AG20443 (cell line): ENCODE data around the gene ABTB2.
A peak's percentile ranks its signal among the peaks of the same experiment; 100 is the strongest.
"Not testable (repeated sequence)": the region's sequence is repeated elsewhere in the genome, so short reads cannot be mapped to it uniquely, and the experiment has no call there.

Source experiments
- DNase-seq: peaks from one replicate; pipeline ENCODE4 v3.0.0; 2012; ENCODE audit warnings: low spot score, mixed read lengths

ABTB2 gene

GRCh38 chr11:34357701-34358257, at the start of gene ABTB2:
Gene ABTB2, minus strand, starts transcription at chr11:34358010.
- peak; percentile 97 for DNase-seq

DNA sequence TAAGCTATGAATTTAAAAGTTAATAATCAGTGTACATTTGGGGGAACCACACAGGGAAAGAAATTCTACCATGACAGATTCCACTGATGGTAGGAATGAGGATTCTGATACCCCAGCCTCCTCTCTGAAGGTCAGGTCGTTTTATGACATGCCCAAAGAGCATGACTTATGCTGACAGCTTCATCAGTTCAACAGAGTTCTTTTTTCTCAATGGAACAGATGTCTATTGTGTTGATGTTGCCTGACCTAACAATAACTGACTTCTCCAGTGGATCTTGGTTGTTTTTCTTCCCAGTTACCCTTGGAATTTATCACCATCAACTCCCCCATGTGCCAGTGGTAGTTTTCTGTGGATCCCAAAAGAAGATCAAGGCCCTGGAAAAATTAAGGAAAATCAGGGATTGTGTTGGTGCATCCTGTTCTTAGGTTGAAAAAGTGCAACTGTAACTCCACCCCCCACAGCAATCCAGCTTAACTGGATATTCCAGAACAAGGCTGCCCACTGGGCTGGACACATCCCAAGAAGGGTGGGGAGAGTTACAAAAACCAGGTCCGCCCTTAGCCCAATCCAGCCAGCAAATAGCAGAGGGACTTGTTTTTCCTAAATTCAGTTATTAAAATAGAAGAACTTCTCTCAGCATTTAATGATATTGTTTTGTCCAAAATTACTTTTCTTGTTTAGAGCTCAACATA, 49.5 kb upstream of the ABTB2 start:
- DNase-seq: no peak

GRCh38 chr11:34406413-34406812, 48.6 kb upstream of the ABTB2 start:
- no peak for DNase-seq

- peak; percentile 67 for DNase-seq
Observed at GRCh38 chr11:34405079-34405858, 47.5 kb upstream of the ABTB2 start.

DNA sequence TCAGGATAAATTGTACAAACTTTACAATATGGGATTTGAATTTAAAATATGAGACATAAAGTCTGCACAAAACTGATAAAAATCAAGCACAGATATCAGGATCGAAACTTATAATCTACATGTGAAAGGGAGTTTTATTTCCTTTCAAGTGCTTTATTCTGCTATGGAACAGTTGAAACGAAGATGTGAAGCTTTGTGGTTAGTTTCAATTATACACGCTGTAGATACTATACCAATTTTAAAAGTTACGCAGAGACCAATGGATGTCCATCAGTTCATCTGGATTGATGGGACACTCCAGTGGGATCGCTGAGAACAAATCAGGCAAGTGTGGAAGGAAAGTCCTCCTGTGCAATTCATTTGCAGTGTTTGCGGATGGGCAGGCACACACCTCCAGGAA, 46.5 kb upstream of the ABTB2 start:
- DNase-seq: no peak

DNA sequence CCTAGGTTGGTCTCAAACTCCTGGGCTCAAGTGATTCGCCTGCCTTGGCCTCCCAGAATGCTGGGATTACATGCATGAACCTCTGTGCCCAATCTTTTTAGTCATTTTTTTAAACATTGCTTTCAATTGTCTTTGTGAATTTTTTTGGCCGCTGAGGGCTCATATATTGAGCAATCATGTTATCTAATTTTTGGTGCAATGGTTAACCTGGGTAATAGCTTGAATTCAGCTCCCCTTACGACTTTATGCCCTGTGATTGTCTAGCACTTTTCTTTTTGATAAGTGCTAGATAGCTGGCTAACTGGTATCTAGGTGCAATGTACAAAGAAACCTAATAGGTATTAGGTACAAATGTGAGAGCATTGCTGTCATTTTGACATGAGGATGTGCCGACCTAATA, 45.6 kb upstream of the ABTB2 start:
- no peak for DNase-seq

- no peak for DNase-seq
Observed at GRCh38 chr11:34397811-34398210, 40.0 kb upstream of the ABTB2 start.

GRCh38 chr11:34397120-34397519, 39.3 kb upstream of the ABTB2 start:
- DNase-seq: no peak

DNA sequence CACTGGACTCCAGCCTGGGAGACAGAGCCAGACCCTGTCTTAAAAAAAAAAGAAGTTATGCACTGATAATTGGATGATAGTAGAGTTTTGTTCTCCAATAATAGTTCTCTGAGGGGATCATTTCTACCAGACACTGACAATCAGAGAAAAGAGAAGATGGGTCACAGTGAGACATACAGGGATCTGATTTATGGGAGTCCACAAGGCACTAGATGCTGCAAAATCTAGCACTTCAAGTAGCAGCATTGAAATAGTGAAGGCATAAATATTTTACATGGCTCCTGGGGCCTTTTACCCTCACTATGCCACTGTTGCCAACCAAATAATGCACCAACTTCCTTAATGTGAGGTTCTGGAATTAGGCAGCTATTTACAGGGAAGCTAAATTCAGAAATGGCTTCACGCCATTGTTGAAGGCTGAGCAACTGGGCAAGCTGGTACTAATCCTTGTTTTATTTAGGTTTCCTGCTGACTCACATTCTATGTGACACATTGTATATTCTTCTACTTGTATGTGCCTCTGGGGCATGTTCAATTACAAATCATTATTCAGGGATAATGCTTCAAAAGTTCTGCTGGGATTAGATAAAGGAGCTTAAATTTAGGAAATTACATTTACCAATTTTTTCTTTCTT, 38.2 kb upstream of the ABTB2 start:
- DNase-seq: peak; percentile 37

- DNase-seq: no peak
Observed at GRCh38 chr11:34394771-34395300, 37.0 kb upstream of the ABTB2 start.

DNA sequence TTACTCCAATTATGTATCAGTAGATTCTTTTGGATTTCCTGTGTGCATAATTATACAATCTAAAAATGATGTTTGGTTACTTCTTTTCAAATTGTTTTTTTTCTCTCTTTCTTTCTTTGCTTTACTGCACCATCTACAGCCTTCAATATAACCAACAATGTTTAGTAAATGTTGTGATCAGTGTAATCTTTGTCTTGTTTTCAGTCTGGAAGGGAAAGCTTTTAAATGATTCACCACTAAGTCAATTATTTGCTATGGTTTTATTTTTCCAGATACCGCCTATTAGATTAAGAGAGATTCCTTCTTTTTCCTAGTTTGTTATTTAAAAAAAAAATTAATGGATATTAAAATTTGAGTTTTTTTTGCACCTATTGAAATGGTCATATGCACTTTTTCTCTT, 29.8 kb upstream of the ABTB2 start:
- DNase-seq: no peak

DNA sequence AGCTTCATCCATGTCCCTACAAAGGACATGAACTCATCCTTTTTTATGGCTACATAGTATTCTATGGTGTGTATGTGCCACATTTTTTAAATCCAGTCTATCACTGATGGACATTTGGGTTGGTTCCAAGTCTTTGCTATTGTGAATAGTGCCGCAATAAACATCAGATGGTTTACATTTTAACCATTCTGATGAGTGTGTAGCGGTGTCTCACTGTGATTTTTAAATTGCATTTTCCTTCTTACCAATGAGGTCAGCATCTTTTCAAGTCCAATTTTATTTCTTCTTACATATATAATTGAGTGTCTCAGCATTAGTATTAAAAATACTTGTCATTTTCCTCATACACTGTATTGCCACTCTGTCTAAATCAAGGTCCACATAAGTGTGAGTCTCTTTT, 28.5 kb upstream of the ABTB2 start:
- DNase-seq: not testable (repeated sequence)

- no peak for DNase-seq
Observed at GRCh38 chr11:34382532-34383276, 24.9 kb upstream of the ABTB2 start.

DNA sequence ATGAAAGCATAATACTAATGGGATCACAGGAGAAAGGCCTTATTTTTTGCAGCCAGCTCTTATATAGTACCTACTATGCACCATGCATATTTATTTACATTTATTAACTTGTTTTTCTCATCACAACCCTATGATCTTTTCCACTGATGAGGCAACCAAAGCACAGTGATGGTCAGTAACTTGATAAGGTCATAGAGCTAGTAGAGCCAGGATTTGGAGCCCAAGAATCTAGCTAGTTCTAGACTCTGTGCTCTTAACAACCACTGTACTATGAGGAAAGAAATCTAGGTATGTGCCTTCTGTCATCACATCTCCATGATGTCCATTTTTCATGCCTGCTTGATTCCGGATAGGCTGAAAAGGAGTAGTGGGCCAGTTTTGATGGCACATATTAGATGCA, 24.0 kb upstream of the ABTB2 start:
- DNase-seq: no peak

DNA sequence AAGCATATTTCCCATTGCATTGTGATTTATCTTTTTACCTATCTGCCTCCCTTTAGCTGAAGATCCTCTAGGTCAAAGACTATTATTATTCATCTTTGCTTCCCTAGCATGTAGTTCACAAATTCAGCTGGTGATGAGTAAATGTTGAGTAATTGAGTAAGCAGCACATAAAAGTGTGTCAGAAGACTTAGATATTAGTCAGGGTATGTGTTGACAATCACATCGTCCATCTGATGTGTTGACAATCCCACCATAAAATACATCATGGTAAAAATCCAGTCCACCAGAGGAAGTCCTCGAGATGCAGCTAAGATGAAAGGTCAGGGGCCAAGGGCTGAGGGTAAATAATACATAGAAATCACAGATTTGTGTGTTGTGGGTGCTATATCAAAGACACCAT, 22.9 kb upstream of the ABTB2 start:
- DNase-seq: peak; percentile 55

GRCh38 chr11:34379539-34379938, 21.7 kb upstream of the ABTB2 start:
- DNase-seq: no peak

DNA sequence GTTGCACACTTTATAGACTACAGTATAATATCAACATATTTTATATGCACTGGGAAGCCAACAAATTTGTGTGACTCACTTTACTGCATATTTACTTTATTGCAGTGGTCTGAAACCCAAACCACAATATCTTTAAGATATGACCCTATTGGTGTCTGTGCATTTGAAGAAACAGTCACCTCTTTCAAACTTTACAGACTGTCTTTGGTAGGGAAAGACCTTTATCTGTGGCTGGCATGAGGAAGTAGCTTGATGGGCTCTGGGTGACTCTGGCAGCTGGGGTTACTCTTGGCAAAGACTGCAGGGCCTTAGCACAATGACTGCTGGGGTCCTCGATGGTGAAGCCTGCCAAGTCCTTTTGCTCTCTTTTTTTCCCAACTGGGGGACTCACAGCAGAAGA, 21.3 kb upstream of the ABTB2 start:
- no peak for DNase-seq

- no peak for DNase-seq
Observed at GRCh38 chr11:34373727-34374126, 15.9 kb upstream of the ABTB2 start.

DNA sequence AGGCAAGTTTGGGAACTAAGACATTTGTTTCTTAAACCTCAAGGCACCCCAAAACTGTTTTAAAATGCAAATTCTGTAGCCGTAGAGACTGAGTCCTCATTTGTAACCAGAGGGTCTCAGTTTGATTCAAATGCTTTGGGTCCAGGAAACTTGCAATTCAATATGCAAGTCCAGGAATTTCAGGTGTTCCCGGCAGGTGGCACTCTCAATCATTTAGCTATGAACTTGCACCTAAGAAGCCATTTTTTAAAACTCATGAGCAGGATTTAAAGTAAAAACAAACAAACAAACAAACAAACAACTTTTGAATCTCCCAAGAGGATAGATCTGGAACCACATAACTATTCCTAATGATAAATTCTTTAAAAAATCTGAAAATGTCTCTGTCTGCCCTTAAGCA, 8.7 kb upstream of the ABTB2 start:
- DNase-seq: no peak

DNA sequence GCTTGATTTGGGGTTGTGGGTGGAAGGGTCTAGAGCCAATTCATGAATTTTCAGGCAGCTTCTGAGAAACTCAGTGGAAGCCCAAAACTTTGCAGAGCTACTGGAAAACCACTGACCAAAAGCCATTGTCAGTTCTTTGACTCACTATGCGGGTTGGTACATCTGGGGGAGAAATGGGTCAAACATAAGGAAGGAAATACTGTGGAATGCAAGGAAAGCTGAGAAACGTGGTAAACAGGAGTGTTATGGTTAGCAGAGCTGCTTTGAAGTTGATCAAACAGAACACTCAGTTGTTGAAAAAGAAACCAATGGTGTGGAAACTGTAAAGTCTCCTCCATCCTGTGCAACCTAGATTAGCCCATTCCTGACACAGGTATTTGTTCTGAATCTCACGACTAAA, 6.3 kb upstream of the ABTB2 start:
- no peak for DNase-seq

DNA sequence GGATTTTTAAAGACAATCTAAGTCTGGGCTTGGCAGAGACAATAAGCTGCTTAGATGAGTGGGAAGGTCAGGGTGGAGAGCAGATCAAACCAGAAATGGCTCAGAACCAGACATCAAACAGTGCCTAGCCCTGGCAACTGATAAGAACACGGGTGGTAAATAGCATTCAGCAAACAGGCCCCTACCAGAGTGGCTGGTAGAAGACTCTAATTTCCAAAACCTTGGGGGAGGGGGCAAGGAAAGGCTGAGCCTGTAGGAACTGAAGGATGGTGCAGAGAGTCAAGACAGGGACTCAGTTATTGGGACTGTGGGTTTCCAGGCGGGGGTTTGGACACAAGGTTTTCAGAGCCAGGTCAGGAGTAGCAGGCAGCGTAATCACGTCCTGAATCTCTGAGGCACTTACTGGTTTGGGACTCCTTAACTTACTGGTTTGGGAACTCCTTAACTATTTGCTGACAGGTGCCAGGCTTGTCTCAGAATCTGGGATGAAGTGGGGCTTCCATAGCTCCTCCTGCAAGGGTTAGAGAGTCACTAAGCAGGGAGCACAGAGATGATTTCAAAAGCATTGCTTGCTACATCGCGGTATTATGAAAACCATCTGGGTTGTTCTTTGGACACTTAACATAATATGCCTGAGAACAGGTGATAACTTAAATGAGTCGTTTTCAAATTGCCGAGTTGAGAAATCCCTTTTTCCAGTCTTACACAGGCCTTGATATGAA, 5.7 kb upstream of the ABTB2 start:
- DNase-seq: no peak
